GM21447 (cell line): ENCODE measurements around the gene C2orf78.

ENCODE experiments used
- ATAC-seq: cut with Tn5 transposase; IDR thresholded peaks from one replicate; pipeline ENCODE4 v1.9.1; 2021; ENCODE audit not compliant: unreplicated experiment

Gene C2orf78

DNA sequence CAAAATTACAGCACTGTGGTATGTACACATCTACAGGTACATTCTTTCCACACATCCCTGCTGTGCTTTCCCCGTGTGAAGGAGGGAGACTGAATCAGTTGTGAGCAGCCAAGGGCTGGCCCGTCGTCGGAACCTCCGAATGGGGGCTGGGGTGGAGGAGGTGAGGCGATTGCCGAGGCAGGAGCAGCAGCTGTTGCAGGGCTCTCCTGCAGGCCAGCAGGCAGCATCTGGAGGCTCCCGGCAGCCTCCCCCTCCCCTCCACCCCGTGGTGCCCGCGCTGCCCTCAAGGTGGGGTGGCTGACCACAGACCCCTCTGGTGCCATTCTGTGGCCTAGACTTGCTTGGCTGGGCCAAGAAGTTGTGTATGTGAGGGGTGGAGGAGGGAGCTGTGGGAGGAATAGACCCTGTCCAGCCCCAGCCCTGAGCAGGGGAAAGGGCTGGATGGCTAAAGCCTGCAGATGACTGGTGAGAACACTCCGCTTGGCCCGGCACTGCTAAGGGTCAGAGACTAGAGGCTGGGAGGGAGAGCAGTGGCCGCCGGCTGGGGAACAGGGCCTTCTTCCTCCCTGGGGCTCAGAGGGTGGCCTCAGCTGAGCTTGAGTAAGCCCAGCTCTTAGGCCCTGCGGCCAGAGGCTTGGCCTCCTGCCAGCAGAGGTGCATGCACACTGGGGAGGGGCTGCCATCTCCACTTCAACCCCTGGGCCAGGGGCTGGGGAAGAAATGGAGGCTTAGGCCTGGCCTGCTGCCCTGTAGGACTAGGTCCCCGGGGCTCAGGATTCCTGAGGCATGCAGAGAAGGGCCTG is 52.4 kb downstream of the C2orf78 start:
- ATAC-seq, result no peak

DNA sequence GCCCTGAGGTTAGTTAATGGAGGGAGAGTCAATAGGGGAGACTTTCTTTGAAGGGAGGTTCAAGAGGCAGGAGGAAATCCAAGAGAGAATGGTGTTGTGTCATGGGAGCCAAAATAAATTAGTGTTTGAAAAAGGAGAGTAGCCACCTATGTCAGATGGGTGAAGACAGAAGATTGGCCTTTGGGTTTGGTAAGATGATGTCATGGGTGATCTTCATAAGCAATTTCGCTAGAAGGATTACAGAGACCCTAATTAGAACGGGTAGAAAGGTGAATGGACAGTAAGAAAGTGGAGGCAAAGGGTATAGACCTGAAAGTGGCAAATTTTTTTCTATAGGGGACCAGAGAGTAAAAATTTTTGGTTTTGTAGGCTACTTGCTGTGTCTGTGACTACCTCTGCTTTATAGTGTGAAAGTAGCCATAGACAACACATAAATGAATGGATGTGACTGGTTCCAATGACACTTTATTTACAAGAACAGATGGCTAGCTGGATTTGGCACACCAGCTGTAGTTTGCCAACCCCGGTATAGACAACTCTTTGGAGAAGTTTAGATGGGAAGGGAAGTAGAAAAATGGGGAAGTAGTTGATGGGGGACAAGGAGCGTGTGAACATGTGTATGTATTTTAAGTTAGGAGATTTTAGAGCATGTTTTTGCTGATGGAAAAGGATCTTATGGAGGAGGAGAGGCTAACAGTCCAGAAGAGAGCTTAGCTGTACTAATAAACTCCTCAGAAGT is 54.0 kb downstream of the C2orf78 start:
- ATAC-seq, result no peak

DNA sequence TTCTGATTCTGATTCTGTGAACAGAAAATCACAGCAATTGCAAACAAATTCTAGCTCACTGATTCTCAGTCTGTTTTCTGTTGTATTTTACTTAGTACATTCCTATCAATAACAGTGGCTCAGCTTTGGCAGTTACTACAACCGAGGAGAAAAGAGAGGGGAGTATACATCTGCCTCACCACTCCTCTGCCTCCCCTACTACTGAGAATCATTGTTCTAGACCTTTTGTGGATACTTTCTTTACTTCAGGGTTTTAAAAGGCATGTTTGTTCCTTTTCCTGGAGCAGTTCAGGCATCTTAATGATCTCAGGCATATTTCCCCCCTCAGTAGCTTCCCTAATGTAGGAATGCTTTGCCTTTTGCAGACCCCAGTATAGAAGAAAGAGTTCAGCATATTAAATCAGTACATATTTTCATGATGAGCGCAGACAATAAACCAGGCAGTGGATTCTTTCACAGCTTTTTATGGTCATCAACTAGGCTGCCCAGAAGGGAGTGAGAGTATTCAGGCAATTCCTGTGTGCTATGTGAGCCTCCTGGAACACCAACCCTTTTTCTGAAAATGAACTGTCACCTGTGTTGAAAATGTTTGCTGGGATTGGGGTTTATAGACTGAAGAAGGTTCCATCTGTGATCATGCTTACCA is 55.0 kb downstream of the C2orf78 start:
- no peak for ATAC-seq

DNA sequence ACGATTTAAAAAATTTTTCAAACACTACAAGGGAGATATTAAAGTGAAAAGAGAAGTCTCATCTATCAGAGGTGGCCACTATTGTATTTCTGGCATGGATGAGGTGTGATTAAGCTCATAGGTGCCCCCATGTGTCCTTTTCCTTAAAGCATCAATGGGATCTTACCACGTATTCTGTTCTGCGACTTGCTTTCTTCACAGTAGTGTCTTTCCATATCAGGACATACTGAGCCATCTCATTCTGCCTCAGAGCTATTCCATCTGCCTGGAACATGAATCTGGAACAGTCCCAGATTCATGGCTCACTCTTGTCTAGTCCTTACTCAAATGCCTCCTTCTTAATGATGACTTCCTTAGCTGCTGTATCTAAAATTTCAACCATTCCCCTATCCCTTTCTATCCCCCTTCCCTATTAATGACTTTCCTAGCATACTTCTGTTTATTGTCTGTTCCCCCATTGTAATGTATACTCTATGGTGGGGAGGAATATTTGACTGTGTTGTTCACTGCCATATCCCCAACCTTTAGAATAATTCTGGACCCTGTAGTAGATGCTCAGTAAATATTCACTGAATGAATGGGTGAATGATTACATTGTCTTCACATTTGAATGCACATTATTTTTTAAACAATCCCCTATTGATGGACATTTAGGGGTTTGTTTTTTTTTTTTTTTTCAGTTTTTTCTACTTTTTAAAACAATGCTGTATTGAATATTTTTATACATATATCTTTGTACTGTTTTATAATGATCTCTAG is 55.8 kb downstream of the C2orf78 start:
- ATAC-seq, result no peak

DNA sequence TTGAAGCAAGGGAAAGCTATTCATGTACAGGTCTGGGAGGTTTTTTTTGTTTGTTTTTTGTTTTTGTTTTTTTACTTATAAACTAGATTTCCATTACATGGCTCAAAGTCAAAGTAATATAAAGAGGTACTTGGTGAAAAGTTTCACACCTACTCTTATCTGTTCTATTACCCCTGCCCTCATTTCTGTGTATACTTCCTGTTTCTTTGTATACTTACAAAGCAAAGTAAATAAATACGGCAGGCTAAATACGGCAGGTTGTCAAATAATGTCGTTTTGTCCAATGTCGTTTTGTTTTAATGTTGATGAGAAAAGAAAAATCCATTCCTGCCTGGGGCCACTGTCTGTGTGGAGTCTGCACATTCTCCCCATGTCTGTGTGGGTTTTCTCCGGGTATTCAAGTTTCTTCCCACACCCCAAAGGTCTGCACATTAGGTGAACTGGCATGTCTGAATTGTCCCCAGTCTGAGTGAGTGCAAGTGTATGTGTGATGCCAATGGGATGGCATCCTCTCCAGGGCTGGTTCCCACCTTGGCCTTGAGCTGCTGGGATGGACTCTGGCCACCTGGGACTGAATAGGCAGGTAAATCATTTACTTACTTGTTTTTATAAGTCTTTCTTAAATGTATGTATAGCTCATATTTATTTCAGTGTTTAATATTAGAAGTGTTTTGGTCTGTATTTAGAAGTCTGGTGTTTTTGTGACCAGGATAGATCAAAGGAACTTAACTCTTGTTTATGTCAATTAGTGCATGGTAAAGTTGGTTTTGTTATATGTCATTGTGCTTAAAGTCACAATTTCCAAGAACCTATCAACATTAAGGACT is 58.1 kb downstream of the C2orf78 start:
- no peak for ATAC-seq

DNA sequence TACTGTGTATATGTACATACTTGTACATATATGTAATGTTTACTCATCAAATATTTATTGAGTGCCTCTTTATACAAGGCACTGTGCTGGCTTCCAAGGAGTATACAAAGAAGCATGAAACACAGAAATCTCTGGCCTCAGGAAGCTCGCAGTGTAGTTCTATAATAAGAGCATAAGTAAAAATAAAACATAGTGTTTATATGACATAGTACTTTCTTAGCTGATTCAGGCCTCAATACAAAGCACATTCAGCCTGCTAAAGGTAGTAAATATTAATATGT is 58.7 kb downstream of the C2orf78 start:
- no peak for ATAC-seq

DNA sequence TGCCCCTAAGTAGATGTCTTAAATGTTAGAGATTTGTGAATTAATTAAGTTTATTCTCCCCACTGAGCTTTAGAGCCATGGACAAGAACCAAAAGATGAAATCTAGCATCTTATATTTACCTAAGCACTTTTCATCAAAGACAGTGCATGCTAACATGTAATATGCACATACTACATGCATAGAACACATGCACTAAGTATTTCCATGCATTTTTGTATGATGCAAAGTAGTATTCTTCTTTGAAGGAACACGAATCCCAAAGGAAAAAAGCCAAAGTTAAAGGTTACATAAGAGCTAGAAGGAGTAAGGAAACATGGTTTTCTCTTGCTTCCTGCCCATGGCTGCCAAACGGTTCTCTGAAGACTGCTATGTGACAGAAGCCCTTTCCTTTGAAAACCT is 60.1 kb downstream of the C2orf78 start:
- ATAC-seq, result no peak

DNA sequence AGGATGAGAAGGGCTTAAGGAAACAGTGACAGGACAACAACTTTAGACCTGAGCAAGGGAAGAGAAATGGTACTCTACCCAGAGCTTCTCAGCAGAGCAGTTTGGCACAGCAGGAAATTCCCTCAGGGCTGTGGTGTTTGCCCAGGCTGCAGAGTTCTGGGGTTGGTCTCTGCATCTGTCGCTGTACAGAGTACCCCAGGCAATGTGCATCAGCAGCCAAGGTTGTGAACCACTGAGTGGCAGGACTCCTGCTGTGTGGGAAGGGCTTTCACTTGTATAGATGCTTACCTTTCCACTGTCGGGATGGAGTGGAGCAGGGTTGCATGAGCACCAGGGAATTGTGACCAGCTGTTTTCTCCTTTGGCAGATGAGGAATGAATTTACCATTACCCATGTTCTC is 66.0 kb downstream of the C2orf78 start:
- ATAC-seq, result no peak

DNA sequence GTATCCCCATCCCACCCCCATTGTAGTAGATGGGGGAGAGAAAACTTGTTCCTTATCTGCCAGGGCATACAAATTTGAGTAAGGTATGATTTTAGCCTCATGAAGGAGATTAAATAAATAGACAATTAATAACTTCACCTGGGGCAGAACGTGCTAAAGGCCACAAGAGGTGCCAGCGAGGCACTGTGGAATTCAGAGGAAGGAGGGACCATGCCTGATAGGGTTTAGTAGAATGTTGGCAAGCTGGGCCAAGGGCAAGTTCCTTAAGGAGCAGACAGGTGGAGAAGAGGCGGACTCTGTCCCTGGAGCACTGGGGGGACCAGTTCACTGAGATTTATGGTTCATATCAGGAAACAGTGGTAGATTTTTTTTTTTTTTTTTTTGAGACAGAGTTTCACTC is 67.3 kb downstream of the C2orf78 start:
- no peak for ATAC-seq

DNA sequence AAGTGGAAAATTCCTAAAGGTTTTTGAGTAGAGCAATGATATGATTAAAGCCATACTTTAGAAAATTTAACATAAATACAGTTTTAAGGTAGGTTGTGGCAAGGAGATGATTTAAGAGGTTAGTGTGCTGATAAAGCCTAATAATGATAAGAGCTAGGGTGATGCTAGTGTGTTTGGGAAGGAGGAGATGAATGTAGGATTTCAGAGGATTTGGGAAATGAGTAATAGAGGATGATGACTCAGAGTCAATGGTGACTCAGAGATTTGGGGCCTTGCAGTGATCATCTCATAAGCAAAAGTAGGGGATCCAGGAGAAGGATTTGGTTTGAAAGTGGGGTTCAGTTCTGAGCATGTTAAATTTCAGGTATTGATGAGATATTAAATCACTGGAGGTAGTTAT is 68.0 kb downstream of the C2orf78 start:
- no peak for ATAC-seq

DNA sequence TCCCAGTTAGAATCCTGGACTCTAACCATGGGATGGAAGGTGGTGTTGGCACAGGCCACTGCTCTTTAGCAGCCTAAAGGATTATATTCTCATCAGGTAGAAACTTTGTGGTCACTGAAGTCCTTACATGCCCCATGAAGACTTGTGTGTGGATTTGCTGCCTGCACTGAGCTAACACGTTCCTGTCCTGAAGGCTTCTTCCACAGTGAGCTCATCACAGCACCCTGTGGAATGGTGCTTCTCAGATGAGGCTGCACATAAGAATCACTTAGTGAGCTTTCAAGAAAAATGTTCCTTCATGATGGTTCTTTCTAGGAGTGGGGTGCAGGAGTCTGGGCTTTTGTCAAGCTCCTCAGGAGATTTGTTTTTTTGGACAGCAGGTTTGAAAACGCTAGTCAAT is 71.5 kb downstream of the C2orf78 start:
- no peak for ATAC-seq

DNA sequence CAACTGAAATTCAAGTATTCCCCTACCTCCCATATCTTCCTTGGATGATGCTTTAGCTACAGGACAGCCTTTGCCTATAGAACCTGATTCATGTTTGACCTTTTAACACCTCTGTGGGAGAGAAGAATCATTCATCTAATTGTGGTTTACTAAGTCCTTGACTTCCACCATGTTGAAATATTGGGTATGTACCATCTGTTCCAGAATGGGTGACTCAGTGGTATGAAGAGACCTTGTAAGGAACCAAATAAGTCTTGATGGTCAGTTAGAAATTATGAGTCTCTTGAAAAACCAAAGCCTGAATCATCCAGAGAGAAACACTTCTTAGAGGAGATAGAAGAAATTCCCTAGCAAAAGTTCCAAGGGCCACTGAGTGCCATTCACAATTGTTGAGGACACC is 72.2 kb downstream of the C2orf78 start:
- ATAC-seq, result no peak

DNA sequence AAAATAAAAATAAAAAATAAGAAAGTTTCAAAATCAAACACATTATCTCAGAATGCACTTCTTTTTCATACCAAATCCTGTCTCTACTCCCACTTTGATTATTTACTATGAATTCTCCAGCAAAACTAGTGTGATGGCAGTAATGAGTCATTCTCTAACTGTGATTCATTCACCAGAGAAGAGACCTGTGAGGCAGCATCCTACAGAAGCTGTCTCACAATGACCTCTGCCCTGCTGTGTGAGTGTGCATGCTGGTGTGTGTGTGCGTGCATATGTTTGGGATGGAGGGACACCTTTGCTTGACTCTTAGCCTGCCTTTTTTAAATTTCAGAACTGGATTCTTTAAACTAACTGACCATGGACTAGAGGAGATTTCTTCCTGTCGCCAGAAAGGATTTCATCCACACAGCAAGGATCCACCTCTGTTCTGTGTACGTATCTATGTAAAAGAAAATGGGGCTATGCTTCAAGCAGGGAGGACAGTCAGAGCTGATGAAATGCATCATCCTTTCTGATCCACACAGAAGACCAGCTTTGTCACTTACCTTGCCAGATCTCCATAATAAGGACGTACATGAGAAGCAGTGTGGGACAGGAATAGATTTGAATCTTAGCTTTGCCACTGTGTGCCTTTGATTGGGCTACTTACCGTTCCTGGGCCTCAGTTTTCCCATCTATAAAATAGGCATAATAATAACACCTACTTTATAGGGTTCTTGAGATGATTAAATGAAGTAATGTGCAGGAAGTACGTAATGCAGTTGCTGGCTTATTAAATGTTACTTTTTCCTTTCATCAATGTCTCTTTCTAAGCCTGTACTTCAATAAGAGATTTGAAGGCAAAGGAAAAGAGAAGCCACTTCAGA is 76.0 kb downstream of the C2orf78 start:
- ATAC-seq, result no peak

DNA sequence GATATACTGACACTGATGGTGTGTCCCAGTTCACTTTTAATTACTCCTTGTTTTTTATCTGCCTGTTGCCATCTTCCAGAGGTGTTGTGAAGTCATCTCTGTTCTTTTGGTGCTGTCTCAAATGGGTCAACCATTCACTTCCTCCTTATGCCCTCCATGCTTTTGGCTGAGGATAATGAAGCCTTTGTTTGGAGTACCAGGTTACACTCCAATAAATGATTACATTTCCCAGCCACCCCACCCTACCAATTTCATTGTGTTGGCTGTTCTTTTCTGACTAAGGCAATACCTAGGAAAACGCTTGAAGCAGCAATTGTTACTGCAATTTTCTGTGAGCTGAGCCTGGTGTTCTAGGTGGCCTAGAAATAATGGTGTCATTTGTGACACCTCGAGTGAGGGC is 79.0 kb downstream of the C2orf78 start:
- ATAC-seq, result no peak
